ENCODE data around the gene FLNB. TPM values are rescaled to one million over a fixed set of nuclear protein-coding genes. Genes with fewer than 3 reads are reported as not detected.
A peak's percentile ranks its signal among the peaks of the same experiment; 100 is the strongest.

Gene FLNB
- total and polyA plus RNA-seq, 10 of the 15 experiments (the other 5 are each of a cell fraction or from before 2014, with no cell fraction given), result 13.6 to 51.8 (median 26.4) TPM

DNA sequence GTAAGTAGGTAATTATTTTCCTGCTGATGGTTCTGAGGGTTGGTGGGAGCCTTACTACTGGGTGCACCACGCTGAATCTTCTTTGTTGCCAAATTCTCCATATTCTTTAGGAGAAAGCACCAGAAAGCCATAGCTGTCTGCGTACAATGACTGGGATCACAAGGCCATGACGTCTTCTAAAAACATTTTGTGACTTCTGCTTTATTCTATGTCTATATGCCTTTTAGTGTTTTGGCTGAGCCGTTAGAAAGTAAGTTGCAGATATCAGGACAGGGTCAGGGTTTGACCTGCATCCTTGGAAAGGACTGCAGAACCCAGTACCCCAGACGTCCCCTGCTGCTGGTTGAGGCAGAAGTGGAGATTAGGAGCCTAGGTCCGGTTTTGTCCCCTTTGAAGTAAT, 107.0 kb downstream of the FLNB start:
- Histone ChIP-seq H3K27ac (ENCODE audit: control insufficient read depth, insufficient read depth) (no peak overlapping the region; the same call in 1 of the 2 replicates), H3K4me1 (ENCODE audit: control insufficient read depth, insufficient read depth, low read length) (peaks cover 36% of the 10 kb centered on the region), H3K9ac (ENCODE audit: control insufficient read depth, insufficient read depth, low read length) (no peak overlapping the region), H3K36me3 (ENCODE audit: control insufficient read depth in 2 of 2, insufficient read depth in 2 of 2, low read length in 1 of 2) (peaks cover 6 to 12% of the 10 kb centered on the region in 2 experiments; a peak in 3 of 4 replicates), H3K79me2 (ENCODE audit: control insufficient read depth, insufficient read depth, low read length) (no peaks in the 10 kb centered on the region; the same call in 1 of the 2 replicates), H3K4me2 (ENCODE audit: control insufficient read depth, insufficient read depth) (no peak overlapping the region), H2AFZ (ENCODE audit: control insufficient read depth, low read depth, low read length) (no peak overlapping the region), H4K20me1 (ENCODE audit: control insufficient read depth, insufficient read depth) (no peaks in the 10 kb centered on the region), H3K9me3 (replicated peaks; ENCODE audit: control insufficient read depth, insufficient read depth, low read length) (no peaks in the 10 kb centered on the region), H3K27me3 (replicated peaks in 1 of 2; ENCODE audit: control insufficient read depth in 2 of 2, insufficient read depth in 2 of 2, low read length in 1 of 2) (no peaks in the 10 kb centered on the region), H3K4me3 (no peak overlapping the region)
- RAD21 ChIA-PET (ENCODE audit: unreplicated experiment), result interaction anchor here (0.7 to 2.0 kb wide), 3 partner anchors 75 to 88 kb away, joined by 3 to 13 read pairs (median 4); no protein-coding TSS in a partner anchor
- CTCF ChIA-PET, result interaction anchor here (1.1 to 3.0 kb wide), 2 partner anchors 102 to 107 kb away, joined by 3 to 8 read pairs; partner anchors contain the start of gene FLNB
- no peak for TF ChIP-seq NFIC (IDR thresholded peaks at IDR 0.05; ENCODE audit: low read depth, low read length)
- TF ChIP-seq PAX5 (IDR thresholded peaks at IDR 0.05; ENCODE audit: borderline replicate concordance, low read depth, low read length), result no peak
- no peak for TF ChIP-seq HCFC1 (IDR thresholded peaks at IDR 0.05; ENCODE audit: low read length)
- TF ChIP-seq DPF2 (IDR thresholded peaks at IDR 0.05), result no peak
- TF ChIP-seq RB1 (IDR thresholded peaks at IDR 0.05; ENCODE audit: borderline replicate concordance), result no peak
- FAIRE-seq, result no peak
- in situ Hi-C loops (cut with MboI), result no loop called here
- intact Hi-C loops (cut with micrococcal nuclease; ENCODE audit: unreplicated experiment), result no loop called here
- ATAC-seq, result no peak
- no peak for DNase-seq (ENCODE audit: low read depth, low spot score)
- WGBS (ENCODE audit: insufficient coverage, insufficient replicate concordance, low lambda C conversion rate, missing lambda C conversion rate), result 83% methylated on average over 6 of the region's 6 CpGs
- SMC1A ChIA-PET (ENCODE audit: uncharacterized antibody, unreplicated experiment), result interaction anchor here (0.8 to 3.8 kb wide), 5 partner anchors 73 to 293 kb away, joined by 3 to 17 read pairs (median 6); partner anchors contain the start of gene FLNB
- no TSS peak for BruUV-seq (replicated peaks)
- POLR2A ChIA-PET, result no interaction called here

DNA sequence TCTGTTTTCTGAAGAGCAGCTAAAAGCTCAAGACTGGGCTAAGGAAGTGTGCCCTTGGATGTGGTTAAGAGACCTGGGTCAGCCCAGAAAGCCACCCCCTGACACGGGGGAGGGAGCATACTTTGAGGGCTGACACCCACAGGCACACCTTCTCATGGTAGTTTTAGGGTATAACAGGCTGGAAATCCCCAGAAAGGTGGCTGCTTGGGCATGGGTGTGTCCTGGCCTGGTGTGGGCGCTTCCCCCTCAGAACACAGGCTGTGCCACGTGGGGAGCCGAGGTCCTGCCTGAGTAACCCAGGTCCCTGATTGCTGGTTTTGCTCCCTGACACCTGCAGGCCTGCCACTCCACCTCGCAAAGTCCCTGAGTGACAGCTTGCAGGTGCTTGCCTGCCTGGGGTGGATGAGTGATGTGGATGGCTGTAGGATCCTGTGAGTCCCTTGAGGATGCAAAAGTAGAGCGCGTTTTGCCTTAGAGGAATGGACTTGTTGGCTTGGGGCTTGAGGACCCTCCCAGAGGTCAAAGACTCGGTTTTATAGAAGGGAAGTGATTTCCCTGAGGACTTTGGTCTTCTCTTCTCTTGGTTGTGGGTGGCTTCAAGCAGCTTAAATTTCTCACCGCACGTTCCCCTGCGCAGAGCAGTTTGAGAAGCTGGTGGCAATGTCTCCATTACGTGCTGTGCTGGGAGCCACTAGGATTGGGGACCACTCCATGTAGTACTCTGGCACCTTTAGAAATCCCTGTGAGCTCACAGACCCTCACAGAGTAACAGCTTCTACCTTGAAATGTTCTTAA, 108.1 kb downstream of the FLNB start:
- no peak for FAIRE-seq
- no peaks in the 10 kb centered on the region; the same call in 1 of the 2 replicates for H3K79me2 ChIP-seq (ENCODE audit: control insufficient read depth, insufficient read depth, low read length)
- WGBS (ENCODE audit: insufficient coverage, insufficient replicate concordance, low lambda C conversion rate, missing lambda C conversion rate), result 9% methylated on average over 12 of the region's 12 CpGs
- TF ChIP-seq MXI1 (IDR thresholded peaks at IDR 0.05; ENCODE audit: low read depth, low read length) (peak; percentile 77; the same call in 1 of the 2 replicates), MYC (IDR thresholded peaks at IDR 0.05; ENCODE audit: insufficient read depth, insufficient read length, insufficient replicate concordance, low read length, severe bottlenecking) (no peak), MYB (IDR thresholded peaks at IDR 0.05; ENCODE audit: borderline replicate concordance, low read depth, low read length) (no peak), E4F1 (IDR thresholded peaks at IDR 0.05; ENCODE audit: borderline replicate concordance, partially characterized antibody) (no peak), SMAD1 (IDR thresholded peaks at IDR 0.05; ENCODE audit: low read depth, partially characterized antibody) (no peak)
- TF ChIP-seq, protein P1, sequence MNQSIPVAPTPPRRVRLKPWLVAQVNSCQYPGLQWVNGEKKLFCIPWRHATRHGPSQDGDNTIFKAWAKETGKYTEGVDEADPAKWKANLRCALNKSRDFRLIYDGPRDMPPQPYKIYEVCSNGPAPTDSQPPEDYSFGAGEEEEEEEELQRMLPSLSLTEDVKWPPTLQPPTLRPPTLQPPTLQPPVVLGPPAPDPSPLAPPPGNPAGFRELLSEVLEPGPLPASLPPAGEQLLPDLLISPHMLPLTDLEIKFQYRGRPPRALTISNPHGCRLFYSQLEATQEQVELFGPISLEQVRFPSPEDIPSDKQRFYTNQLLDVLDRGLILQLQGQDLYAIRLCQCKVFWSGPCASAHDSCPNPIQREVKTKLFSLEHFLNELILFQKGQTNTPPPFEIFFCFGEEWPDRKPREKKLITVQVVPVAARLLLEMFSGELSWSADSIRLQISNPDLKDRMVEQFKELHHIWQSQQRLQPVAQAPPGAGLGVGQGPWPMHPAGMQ (IDR thresholded peaks at IDR 0.05; ENCODE audit: borderline replicate concordance), result no peak

More for the DNA sequence above, 108.1 kb downstream of the FLNB start:
- peak; percentile 83 for DNase-seq (ENCODE audit: low read depth, low spot score)
- H3K27me3 ChIP-seq (replicated peaks in 1 of 2; ENCODE audit: control insufficient read depth in 2 of 2, insufficient read depth in 2 of 2, low read length in 1 of 2), result no peaks in the 10 kb centered on the region
- ChIA-PET POLR2A (interaction anchor here (0.6 to 0.7 kb wide), 2 partner anchors 23 to 44 kb away, joined by 3 read pairs; no protein-coding TSS in a partner anchor), SMC1A (ENCODE audit: uncharacterized antibody, unreplicated experiment) (interaction anchor here (0.6 to 3.8 kb wide), 13 partner anchors 31 to 158 kb away, joined by 3 to 17 read pairs (median 5); partner anchors contain the start of gene FLNB), RAD21 (ENCODE audit: unreplicated experiment) (interaction anchor here (0.7 to 2.0 kb wide), 13 partner anchors 31 to 112 kb away, joined by 3 to 14 read pairs (median 4); partner anchors contain the start of gene FLNB), CTCF (interaction anchor here (0.9 to 3.0 kb wide), 7 partner anchors 41 to 108 kb away, joined by 3 to 8 read pairs (median 3); partner anchors contain the start of gene FLNB)
- ATAC-seq, result peak; percentile 90
- intact Hi-C loops (cut with micrococcal nuclease; ENCODE audit: unreplicated experiment) (no loop called here), in situ Hi-C loops (cut with MboI) (no loop called here)
- H3K9me3 ChIP-seq (replicated peaks; ENCODE audit: control insufficient read depth, insufficient read depth, low read length), result no peaks in the 10 kb centered on the region
- H3K4me3 ChIP-seq, result no peak overlapping the region
- peak overlapping the region; percentile 54 for H2AFZ ChIP-seq (ENCODE audit: control insufficient read depth, low read depth, low read length)
- H3K36me3 ChIP-seq (ENCODE audit: control insufficient read depth in 2 of 2, insufficient read depth in 2 of 2, low read length in 1 of 2), result peaks cover 10 to 14% of the 10 kb centered on the region in 2 experiments; a peak in 3 of 4 replicates
- H3K27ac ChIP-seq (ENCODE audit: control insufficient read depth, insufficient read depth), result peak overlapping the region; percentile 47
- H3K4me1 ChIP-seq (ENCODE audit: control insufficient read depth, insufficient read depth, low read length), result peaks cover 36% of the 10 kb centered on the region
- H3K4me2 ChIP-seq (ENCODE audit: control insufficient read depth, insufficient read depth), result peak overlapping the region; percentile 74
- no TSS peak for BruUV-seq (replicated peaks)
- peak overlapping the region; percentile 7 for H3K9ac ChIP-seq (ENCODE audit: control insufficient read depth, insufficient read depth, low read length)
- no peaks in the 10 kb centered on the region for H4K20me1 ChIP-seq (ENCODE audit: control insufficient read depth, insufficient read depth)

Measured in GM12878 (cell line).